Transverse colon (tissue), 4 donors: ENCODE results near the gene COLEC11. TPM values are rescaled to one million over a fixed set of nuclear protein-coding genes. Genes with fewer than 3 reads are reported as not detected.

ENCODE experiments used
- DNase-seq: peaks from one replicate; pipeline ENCODE4 v3.0.0-alpha.2; 2019
- H3K27ac ChIP-seq, 4 donors: fragments of 200-600 bp; sonication (generic); 2 replicates each; pipeline ENCODE4 v1.5.1; 2016 to 2018; ENCODE audit warnings: inconsistent platforms in 4 of 4
- H3K27me3 ChIP-seq: fragments of 200-600 bp; sonication (generic); 2 replicates; pipeline ENCODE4 v1.5.1; 2017; ENCODE audit warnings: inconsistent platforms
- H3K36me3 ChIP-seq, 4 donors: fragments of 200-600 bp; sonication (generic); 2 replicates each; pipeline ENCODE4 v1.5.1; 2017 to 2019; ENCODE audit warnings: inconsistent platforms in 4 of 4
- H3K4me1 ChIP-seq, 4 donors: fragments of 200-600 bp; sonication (generic); 2 replicates each; pipeline ENCODE4 v1.5.1; 2017 to 2020; ENCODE audit warnings: inconsistent platforms in 4 of 4
- H3K4me3 ChIP-seq, 4 donors: fragments of 200-600 bp; sonication (generic); 1 replicate in 1 of 4; 2 replicates in 3 of 4; pipeline versions ENCODE4 v1.5.1 to v1.6.1; 2017 to 2019; ENCODE audit warnings: inconsistent platforms in 4 of 4
- H3K9me3 ChIP-seq, 2 donors: fragments of 200-600 bp; sonication (generic); 2 replicates each; pipeline ENCODE4 v1.5.1; 2017 to 2019; ENCODE audit warnings: inconsistent platforms in 2 of 2
- EP300 ChIP-seq: sonication (generic); formaldehyde crosslinking; IDR thresholded peaks from one replicate; pipeline ENCODE4 v1.6.1; 2017; ENCODE audit warnings: antibody characterized with exemption, low read depth
- POLR2A ChIP-seq: fragments of 450-650 bp; IDR thresholded peaks from one replicate; pipeline ENCODE4 v1.6.1; 2016; ENCODE audit warnings: antibody characterized with exemption, mild to moderate bottlenecking, moderate library complexity
- POLR2AphosphoS5 ChIP-seq, 3 donors: sonication (generic); formaldehyde crosslinking; IDR thresholded peaks; one replicate each; pipeline ENCODE4 v1.6.1; 2016; ENCODE audit warnings: antibody characterized with exemption in 3 of 3
- WGBS, 2 donors: methylation state at CpG; one replicate each; pipeline ENCODE4 v1.1.5; 2018; ENCODE audit warnings: low coverage in 1 of 2; 5-methylcytosine and 5-hydroxymethylcytosine counted together
- in situ Hi-C, 4 donors: fragments of 200-750 bp; cut with MboI; loops; one replicate each; pipeline versions ENCODE4 v1.15.0 to v1.15.1; 2017; ENCODE audit warnings: low sequenced_read_pairs in 3 of 4, low pct_ligation_motif_present in 1 of 4, low pct_unique_long_range_greater_than_20kb in 1 of 4
- intact Hi-C: fragments of 100-400 bp; cut with DNase I; formaldehyde crosslinking; loops from one replicate; pipeline ENCODE4 v1.15.1; 2023; ENCODE audit warnings: low total_unique reads
- total RNA-seq, 4 donors: library from RNA; depleted of rRNA; stranded (reverse); fragments of >200 nt; gene quantifications; one replicate each; pipeline ENCODE4 v1.1.0, GENCODE V29; 2016
- TF ChIP-seq, protein P1 (sequence below), 5 experiments: fragments of 200-600 bp in 3 of 5; fragments of 450-650 bp in 2 of 5; sonication (generic) in 3 of 5; IDR thresholded peaks; 1 replicate in 2 of 5; 2 replicates in 3 of 5; pipeline ENCODE4 v1.5.1; 2016 to 2017; ENCODE audit warnings: antibody characterized with exemption in 5 of 5, inconsistent platforms in 3 of 5, mild to moderate bottlenecking in 2 of 5, moderate library complexity in 1 of 5

COLEC11 gene
- total RNA-seq, 4 donors from 2014 or later, result 1.6 to 2.0 TPM; not detected in 2

- H3K27me3 ChIP-seq, result no peaks in the 10 kb centered on the region
- peak overlapping the region; percentile 66 to 79 (median 72) for H3K27ac ChIP-seq
- intact Hi-C loops (no loop called here), in situ Hi-C loops (no loop called here)
- TF ChIP-seq EP300, result no peak
- no peak for TF ChIP-seq POLR2A
- TF ChIP-seq POLR2AphosphoS5 (IDR thresholded peaks at IDR 0.05), result peak in 1 of 3 donors; percentile 35
- TF ChIP-seq, protein P1, sequence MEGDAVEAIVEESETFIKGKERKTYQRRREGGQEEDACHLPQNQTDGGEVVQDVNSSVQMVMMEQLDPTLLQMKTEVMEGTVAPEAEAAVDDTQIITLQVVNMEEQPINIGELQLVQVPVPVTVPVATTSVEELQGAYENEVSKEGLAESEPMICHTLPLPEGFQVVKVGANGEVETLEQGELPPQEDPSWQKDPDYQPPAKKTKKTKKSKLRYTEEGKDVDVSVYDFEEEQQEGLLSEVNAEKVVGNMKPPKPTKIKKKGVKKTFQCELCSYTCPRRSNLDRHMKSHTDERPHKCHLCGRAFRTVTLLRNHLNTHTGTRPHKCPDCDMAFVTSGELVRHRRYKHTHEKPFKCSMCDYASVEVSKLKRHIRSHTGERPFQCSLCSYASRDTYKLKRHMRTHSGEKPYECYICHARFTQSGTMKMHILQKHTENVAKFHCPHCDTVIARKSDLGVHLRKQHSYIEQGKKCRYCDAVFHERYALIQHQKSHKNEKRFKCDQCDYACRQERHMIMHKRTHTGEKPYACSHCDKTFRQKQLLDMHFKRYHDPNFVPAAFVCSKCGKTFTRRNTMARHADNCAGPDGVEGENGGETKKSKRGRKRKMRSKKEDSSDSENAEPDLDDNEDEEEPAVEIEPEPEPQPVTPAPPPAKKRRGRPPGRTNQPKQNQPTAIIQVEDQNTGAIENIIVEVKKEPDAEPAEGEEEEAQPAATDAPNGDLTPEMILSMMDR (IDR thresholded peaks at IDR 0.05), result no peak
- WGBS, 2 donors, result 58% methylated on average over 28 of the region's 29 CpGs; no CpG with 5 or more reads in 1 of the 2 donors
- DNase-seq, result peak; percentile 41
- no peaks in the 10 kb centered on the region for H3K9me3 ChIP-seq
- peaks cover 5 to 11% (median 8%) of the 10 kb centered on the region in 4 donors for H3K4me1 ChIP-seq
- no peak overlapping the region for H3K4me3 ChIP-seq
- peaks cover 0 to 19% (median 8%) of the 10 kb centered on the region in 4 donors for H3K36me3 ChIP-seq
These were observed 9.4 kb upstream of the COLEC11 start for GRCh38 chr2:3585261-3586109.

DNA sequence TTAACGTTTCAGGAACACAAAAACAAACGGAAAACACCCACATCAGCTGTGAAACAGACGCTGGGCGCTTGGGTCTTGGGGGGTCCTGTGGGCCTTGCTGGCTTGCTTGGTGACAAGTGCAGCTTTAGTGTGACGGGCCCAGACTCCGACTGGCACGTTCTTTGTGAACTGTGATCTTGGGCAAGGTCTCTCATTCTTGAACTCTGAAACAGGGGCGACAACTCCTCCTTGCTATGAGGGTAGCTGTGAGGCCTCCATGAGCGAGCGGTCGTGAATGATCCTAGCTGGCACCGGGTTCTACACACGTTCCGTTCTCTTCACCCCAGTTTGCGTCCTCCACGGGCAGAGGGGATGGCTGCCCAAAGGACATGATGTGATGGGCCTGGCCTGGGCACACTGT, 8.7 kb upstream of the COLEC11 start:
- 81 to 87% methylated on average over 11 to 16 of the region's 16 CpGs for WGBS, 2 donors
- DNase-seq, result no peak
- Histone ChIP-seq H3K27me3 (no peaks in the 10 kb centered on the region), H3K4me1 (peaks cover 5 to 11% (median 8%) of the 10 kb centered on the region in 4 donors), H3K27ac (peak overlapping the region; percentile 66 to 79 (median 72)), H3K36me3 (peaks cover 0 to 13% (median 4%) of the 10 kb centered on the region in 4 donors), H3K9me3 (no peaks in the 10 kb centered on the region), H3K4me3 (no peak overlapping the region)
- in situ Hi-C loops (no loop called here), intact Hi-C loops (no loop called here)
- no peak for TF ChIP-seq POLR2A
- TF ChIP-seq EP300, result no peak
- TF ChIP-seq, protein P1 (IDR thresholded peaks at IDR 0.05), result no peak
- TF ChIP-seq POLR2AphosphoS5 (IDR thresholded peaks at IDR 0.05), result no peak

GRCh38 chr2:3587021-3587420, 7.9 kb upstream of the COLEC11 start:
- no peak for DNase-seq
- TF ChIP-seq POLR2AphosphoS5 (IDR thresholded peaks at IDR 0.05) (no peak), POLR2A (no peak), EP300 (no peak)
- TF ChIP-seq, protein P1 (IDR thresholded peaks at IDR 0.05), result no peak

DNA sequence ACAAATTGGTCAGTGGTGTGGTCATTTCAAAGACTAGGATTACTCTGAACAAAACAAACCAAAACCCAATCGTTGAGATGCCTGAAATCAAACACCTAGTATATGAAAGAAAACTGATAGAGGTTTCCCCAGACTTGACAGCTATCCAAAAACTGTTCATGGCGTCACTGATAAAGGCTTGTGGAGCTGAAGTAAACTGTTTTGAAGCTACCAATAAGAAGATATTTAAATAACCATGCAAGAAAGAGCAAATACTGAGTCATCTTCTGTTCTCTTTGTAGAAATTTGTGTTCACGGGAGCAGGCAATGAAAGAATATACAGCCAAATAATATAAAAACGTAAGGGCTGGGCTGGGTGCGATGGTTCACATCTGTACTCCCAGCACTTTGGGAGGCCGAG, 7.5 kb upstream of the COLEC11 start:
- Histone ChIP-seq H3K27ac (no peak overlapping the region), H3K36me3 (peaks cover 0 to 4% (median 0%) of the 10 kb centered on the region in 4 donors), H3K4me3 (no peak overlapping the region), H3K9me3 (no peaks in the 10 kb centered on the region), H3K4me1 (peaks cover 5 to 11% (median 8%) of the 10 kb centered on the region in 4 donors), H3K27me3 (no peaks in the 10 kb centered on the region)
- in situ Hi-C loops (no loop called here), intact Hi-C loops (no loop called here)
- TF ChIP-seq POLR2A (no peak), EP300 (no peak), POLR2AphosphoS5 (IDR thresholded peaks at IDR 0.05) (no peak)
- TF ChIP-seq, protein P1 (IDR thresholded peaks at IDR 0.05), result no peak
- DNase-seq, result no peak
- whole genome bisulfite sequencing, 2 donors, result 74 to 83% methylated on average over 6 of the region's 6 CpGs

More at GRCh38 chr2:3587021-3587420, 7.9 kb upstream of the COLEC11 start:
- Histone ChIP-seq H3K9me3 (no peaks in the 10 kb centered on the region), H3K27ac (no peak overlapping the region), H3K4me3 (no peak overlapping the region), H3K27me3 (no peaks in the 10 kb centered on the region), H3K4me1 (peaks cover 5 to 11% (median 8%) of the 10 kb centered on the region in 4 donors), H3K36me3 (peaks cover 0 to 5% (median 0%) of the 10 kb centered on the region in 4 donors)
- 60 to 80% methylated on average over 2 to 5 of the region's 5 CpGs for WGBS, 2 donors
- intact Hi-C loops, result no loop called here
- in situ Hi-C loops, result no loop called here
